MG63 (cell line): ENCODE data around the gene S100A1. TPM values are rescaled to one million over a fixed set of nuclear protein-coding genes. Genes with fewer than 3 reads are reported as not detected.
A peak's percentile ranks its signal among the peaks of the same experiment; 100 is the strongest.
"Not testable (repeated sequence)": the region's sequence is repeated elsewhere in the genome, so short reads cannot be mapped to it uniquely, and the experiment has no call there.

Source experiments
- DNase-seq: peaks from one replicate; pipeline ENCODE4 v3.0.0-alpha.2; 2020
- H3K27me3 ChIP-seq: fragments of 250-450 bp; sonication (Bioruptor Pico); 2 replicates; pipeline ENCODE4 v1.5.1; 2020; ENCODE audit warnings: mild to moderate bottlenecking, moderate library complexity
- H3K36me3 ChIP-seq: fragments of 250-450 bp; sonication (Bioruptor Pico); 2 replicates; pipeline ENCODE4 v1.5.1; 2020; ENCODE audit warnings: mild to moderate bottlenecking, moderate library complexity
- H3K4me3 ChIP-seq: fragments of 250-450 bp; sonication (Bioruptor Pico); 2 replicates; pipeline ENCODE4 v1.5.1; 2020; ENCODE audit warnings: mild to moderate bottlenecking, moderate library complexity
- H3K9me3 ChIP-seq: fragments of 250-450 bp; sonication (Bioruptor Pico); 2 replicates; pipeline ENCODE4 v1.5.1; 2020; ENCODE audit warnings: mild to moderate bottlenecking, moderate library complexity
- total RNA-seq: library from RNA; depleted of rRNA; stranded (reverse); fragments of >200 nt; shearing (Covaris generic); gene quantifications from 2 replicates; pipeline ENCODE4 v1.2.3, GENCODE V29; 2014; ENCODE audit warnings: low replicate concordance

The S100A1 gene
- total RNA-seq, 1 experiment from 2014 or later, result 0.99 TPM

DNA sequence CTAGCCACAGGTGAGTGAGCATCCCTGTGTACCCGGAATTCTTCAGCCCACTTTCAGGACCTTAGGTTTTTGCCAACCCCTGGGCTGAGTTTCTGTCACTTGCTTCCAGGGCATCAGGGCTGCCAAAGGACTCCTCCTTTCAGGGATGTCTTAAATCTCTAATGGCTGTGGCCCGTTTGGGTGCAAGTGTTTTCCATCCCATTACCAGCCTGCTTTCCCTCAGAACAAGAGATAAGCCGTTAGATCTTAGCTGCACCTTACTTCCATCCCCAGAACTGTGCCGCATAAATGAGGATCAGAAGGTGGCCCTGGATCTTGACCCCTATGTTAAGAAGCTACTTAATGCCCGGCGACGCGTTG lies 30.9 kb downstream of the S100A1 start:
- Histone ChIP-seq H3K27me3 (no peaks in the 10 kb centered on the region), H3K9me3 (no peaks in the 10 kb centered on the region), H3K4me3 (peak overlapping the region; percentile 98), H3K36me3 (peaks cover 43% of the 10 kb centered on the region)
- DNase-seq, result no peak

DNA sequence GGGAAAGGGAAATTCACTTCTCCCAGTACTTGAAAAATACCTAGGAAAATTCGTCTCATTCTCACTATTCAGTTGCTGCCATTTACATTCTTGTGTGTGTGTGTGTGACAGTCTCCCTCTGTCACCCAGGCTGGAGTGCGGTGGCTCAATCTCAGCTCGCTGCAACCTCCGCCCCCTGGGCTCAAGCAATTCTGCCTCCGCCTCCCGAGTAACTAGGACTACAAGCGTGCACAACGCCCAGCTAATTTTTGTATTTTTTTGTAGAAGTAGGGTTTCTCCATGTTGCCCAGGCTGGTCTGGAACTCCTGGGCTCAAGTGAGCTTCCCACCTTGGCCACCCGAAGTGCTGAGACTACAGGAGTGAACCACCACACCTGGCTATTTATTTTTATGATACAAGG lies 31.4 kb downstream of the S100A1 start:
- H3K36me3 ChIP-seq, result peaks cover 48% of the 10 kb centered on the region
- peak overlapping the region; percentile 98 for H3K4me3 ChIP-seq
- H3K27me3 ChIP-seq, result no peaks in the 10 kb centered on the region
- DNase-seq, result no peak
- no peaks in the 10 kb centered on the region for H3K9me3 ChIP-seq

DNA sequence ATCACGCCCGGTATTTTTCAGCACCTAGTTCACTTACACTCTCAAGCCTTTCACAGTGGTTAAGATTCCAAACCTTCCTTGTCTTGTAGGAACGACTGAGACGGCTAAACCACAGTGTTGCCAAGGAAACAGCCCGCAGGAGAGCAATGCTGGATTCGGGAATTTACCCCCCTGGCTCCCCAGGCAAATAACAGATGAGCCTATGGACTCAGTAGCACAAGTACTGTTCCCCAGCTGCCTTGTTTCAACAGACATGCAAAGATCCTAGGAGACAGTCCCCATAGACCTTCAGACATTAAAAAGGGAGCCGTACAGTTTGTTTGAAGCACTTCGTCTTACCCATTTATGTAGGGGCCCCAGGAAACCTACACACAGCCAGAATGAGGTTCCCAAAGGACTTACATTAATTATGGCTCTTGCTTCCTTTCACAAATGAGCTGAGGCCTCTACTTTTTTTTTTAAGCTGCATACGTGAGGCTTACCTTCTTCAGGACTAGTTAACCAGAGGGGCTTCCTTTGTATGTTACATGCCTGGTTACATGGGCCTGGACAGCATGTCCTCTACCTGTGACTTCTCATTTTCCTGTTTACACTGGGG lies 33.0 kb downstream of the S100A1 start:
- peaks cover 63% of the 10 kb centered on the region for H3K36me3 ChIP-seq
- DNase-seq, result no peak
- no peak overlapping the region for H3K4me3 ChIP-seq
- H3K9me3 ChIP-seq, result no peaks in the 10 kb centered on the region
- H3K27me3 ChIP-seq, result no peaks in the 10 kb centered on the region

DNA sequence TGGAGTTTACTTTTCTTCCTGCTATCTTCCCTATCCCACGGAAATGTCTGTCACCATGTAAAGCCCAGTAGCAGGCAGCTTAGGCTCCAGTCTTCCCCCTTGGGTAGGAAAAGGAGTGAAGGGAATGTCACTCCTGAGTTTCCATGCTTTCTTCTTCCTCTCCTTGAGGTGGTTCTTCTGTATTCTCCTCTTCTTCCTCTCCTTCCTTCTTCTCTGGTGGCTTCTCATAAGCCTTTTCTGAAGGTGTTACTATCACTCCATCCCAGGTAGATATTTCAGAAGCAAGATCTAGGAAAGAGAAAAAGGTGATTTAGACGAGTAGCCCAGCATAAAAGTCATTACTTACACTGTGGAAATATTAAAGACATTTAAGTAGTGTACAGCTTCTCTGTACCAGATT lies 34.0 kb downstream of the S100A1 start:
- no peak for DNase-seq
- Histone ChIP-seq H3K27me3 (no peaks in the 10 kb centered on the region), H3K4me3 (no peak overlapping the region), H3K36me3 (peaks cover 74% of the 10 kb centered on the region), H3K9me3 (no peaks in the 10 kb centered on the region)

DNA sequence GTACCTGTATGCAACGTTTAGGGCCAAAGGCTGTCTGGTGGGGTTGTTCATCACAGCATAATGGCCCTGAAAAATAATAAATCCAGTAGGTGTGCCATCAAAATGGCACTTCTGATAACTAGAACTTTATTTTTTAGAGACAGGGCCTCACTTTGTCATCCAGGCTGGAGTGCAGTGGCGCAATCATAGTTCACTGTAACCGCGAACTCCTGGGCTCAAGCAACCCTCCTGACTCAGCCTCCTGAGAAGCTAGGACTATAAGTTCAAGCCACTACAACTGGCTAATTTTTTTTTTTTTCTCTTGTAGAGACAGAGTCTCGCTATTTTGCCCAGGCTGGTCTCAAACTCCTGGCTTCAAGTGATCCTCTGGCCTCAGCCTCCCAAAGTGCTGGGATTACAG lies 35.0 kb downstream of the S100A1 start:
- peak; percentile 22 for DNase-seq
- H3K4me3 ChIP-seq, result no peak overlapping the region
- H3K27me3 ChIP-seq, result no peaks in the 10 kb centered on the region
- peaks cover 83% of the 10 kb centered on the region for H3K36me3 ChIP-seq
- H3K9me3 ChIP-seq, result no peaks in the 10 kb centered on the region

DNA sequence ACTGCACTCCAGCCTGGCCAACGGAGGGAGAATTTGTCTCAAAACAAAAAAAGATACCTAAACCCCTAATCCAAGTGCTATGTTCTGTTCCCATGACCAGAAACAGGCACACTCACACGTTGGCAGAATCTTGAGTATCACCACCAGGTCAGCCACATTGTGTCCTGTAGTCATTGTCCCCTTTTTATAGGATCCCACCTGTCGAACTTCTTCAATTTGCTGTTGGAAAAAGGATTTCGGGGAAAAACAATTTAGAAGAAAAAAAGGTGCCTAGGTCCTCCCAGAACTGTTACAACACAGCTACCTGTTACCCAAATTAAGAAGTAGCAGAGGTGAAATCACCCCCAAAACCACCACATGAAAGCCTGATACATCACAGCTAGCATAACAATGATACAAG lies 39.2 kb downstream of the S100A1 start:
- Histone ChIP-seq H3K36me3 (peaks cover 82% of the 10 kb centered on the region), H3K4me3 (no peak overlapping the region), H3K9me3 (no peaks in the 10 kb centered on the region), H3K27me3 (no peaks in the 10 kb centered on the region)
- no peak for DNase-seq

DNA sequence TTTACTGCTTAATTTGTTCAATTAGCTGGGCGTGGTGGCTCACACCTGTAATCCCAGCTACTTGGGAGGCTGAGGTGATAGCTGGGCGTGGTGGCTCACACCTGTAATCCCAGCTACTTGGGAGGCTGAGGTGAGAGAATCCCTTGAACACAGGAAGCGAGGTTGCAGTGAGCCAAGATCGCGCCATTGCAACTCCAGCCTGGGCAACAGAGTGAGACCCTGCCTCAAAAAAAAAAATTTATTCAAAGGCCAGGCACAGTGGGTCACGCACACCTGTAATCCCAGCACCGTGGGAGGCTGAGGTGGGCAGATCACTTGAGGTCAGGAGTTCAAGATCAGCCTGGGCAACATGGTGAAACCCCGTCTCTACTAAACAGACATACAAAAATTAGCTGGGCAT lies 40.4 kb downstream of the S100A1 start:
- not testable (repeated sequence) for H3K9me3 ChIP-seq, H3K4me3 ChIP-seq, H3K27me3 ChIP-seq, DNase-seq
- H3K36me3 ChIP-seq, result peaks cover 70% of the 10 kb centered on the region

DNA sequence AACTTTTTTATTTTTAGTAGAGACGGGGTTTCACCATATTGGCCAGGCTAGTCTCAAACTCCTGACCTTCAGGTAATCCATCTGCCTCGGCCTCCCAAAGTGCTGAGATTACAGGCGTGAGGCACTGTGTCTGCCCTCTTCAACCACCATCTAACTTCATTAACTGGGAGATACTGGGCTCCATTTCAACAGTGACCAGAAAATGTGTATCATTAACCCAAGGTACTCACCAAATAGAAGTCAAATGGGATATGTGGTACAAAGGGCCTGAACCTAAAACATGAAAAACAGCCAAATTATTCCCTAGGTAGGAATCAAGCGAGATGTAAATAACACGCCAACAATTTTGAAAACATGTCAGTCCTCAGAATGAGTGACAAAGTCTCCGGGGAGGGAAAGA lies 41.4 kb downstream of the S100A1 start:
- Histone ChIP-seq H3K36me3 (peaks cover 60% of the 10 kb centered on the region), H3K9me3 (no peaks in the 10 kb centered on the region), H3K4me3 (peak overlapping the region; percentile 80), H3K27me3 (no peaks in the 10 kb centered on the region)
- no peak for DNase-seq

DNA sequence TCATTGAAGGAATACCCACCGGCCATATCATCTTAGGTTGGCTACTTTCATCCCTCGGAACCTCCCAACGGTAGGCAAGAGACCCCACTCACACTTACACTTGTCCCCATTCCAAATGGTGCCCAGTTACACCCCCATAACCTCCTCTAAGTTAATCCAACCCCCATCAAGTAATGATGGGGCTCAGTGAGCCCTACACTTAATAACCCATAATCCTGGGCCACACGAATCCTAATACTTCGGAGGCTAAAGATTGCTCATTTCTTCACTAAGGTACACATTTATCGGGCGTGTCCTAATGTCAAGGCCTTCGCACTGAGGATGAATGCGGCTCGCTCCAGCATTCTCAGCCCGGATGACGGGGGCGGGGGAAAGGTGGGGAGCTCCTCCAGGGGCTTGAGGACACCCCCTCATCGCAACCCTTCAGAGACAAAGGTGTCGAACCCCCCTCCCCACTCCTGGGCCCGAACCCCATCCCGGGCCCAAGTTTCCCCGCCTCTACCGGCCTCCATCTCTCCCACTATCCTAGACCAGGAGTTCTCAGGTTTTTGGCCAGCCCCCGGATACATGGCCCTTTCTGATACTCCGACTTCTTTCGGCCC lies 42.1 kb downstream of the S100A1 start:
- H3K4me3 ChIP-seq, result peak overlapping the region; percentile 80
- no peaks in the 10 kb centered on the region for H3K27me3 ChIP-seq
- DNase-seq, result no peak
- H3K36me3 ChIP-seq, result peaks cover 53% of the 10 kb centered on the region
- H3K9me3 ChIP-seq, result no peaks in the 10 kb centered on the region

DNA sequence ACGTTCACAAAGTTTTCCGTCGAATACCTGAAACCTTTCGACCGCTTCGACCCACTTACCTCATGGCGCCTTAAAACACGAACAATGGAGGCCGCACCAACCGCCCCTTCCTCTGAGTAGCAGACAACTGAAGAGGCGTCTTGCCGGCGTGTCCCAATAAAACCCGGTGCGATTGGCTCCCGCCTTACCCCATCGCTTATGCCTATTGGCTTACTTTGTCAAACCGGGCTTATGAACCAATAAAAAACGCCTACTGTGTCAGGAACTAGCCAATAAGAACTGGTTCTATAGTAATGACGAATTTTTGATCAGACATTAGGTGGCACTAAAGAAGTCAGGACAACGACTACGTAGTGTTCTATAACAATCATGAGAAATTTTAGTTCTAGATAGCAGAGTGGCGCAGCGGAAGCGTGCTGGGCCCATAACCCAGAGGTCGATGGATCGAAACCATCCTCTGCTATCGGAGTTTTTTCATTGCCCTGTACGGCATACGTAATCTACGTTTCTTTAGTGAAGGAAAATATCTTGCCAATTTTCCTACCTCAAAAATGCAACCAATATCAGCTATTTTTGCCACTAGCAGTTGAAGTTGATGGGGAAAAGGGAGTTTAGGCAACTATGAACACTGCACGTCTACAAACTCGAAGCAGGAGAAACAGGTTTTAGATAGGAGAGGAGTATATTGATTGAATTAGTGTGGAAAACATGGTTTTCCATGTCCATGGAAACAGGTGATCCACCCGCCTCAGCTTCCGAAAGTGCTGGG lies 42.8 kb downstream of the S100A1 start, which contains the start of gene ILF2:
Gene ILF2, minus strand, starts transcription at position 135 of the 769 bp plus-strand sequence. Its CDS starts 71 bp downstream, at position 64.
- DNase-seq, result peak; percentile 98

DNA sequence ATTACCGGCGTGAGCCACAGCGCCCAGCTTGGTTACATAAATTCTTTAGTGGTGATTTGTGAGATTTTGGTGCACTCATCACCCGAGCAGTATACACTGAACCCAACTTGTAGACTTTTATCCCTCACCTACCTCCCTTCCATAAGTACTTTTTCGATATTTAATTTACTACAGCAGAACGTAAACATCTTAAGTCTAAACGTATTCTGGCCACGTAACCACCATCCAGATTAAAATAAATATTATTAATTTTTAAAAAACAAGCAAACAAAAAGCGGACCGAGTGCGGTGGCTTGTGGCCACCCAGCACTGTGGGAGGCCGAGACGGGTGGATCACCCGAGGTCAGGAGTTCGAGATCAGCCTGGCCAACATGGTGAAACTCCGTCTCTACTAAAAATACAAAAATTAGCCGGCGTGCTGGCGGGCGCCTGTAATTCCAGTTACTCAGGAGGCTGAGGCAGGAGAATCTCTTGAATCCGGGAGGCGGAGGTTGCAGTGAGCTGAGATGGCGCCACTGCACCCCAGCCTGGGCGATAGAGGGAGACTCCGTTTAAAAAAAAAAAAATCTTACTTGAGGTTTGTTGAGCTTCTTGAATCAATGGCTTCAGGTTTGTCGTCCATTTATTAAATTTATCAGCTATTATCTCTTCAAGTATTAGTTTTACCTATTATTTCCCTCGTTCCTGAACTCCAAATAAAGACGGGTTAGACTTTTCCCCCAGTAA lies 43.6 kb downstream of the S100A1 start:
- not testable (repeated sequence) for H3K9me3 ChIP-seq

More for the DNA sequence above, 42.8 kb downstream of the S100A1 start, which contains the start of gene ILF2:
- peak within 1 kb of the TSS; percentile 80 for H3K4me3 ChIP-seq
- H3K27me3 ChIP-seq, result no peaks in the 10 kb centered on the region
- peaks cover 46% of the 10 kb centered on the region for H3K36me3 ChIP-seq
- no peaks in the 10 kb centered on the region for H3K9me3 ChIP-seq

DNA sequence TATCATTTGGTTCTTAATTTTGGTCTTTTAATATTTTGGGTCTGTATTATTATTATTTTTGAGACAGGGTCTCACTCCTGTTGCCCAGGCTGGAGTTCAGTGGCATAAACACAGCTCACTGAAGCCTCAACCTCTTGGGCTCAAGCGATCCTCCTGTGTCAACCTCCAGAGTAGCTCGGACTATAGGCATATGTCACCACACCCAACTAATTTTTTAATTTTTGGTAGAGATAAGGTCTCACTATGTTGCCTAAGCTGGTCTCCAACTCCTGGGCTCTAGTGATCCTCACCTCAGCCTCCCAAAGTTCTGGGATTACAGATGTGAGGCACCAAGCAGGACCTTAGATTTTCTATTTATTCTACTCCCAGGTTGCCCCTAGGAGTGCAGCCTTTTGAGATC lies 45.3 kb downstream of the S100A1 start:
- no peak overlapping the region for H3K4me3 ChIP-seq
- H3K27me3 ChIP-seq, result peaks cover 4% of the 10 kb centered on the region; the same call in 1 of the 2 replicates
- H3K36me3 ChIP-seq, result peaks cover 21% of the 10 kb centered on the region
- no peaks in the 10 kb centered on the region for H3K9me3 ChIP-seq
- no peak for DNase-seq

More for the DNA sequence above, 43.6 kb downstream of the S100A1 start:
- H3K4me3 ChIP-seq, result peak overlapping the region; percentile 57
- H3K36me3 ChIP-seq, result peaks cover 39% of the 10 kb centered on the region
- H3K27me3 ChIP-seq, result not testable (repeated sequence)
- peak; percentile 82 for DNase-seq

DNA sequence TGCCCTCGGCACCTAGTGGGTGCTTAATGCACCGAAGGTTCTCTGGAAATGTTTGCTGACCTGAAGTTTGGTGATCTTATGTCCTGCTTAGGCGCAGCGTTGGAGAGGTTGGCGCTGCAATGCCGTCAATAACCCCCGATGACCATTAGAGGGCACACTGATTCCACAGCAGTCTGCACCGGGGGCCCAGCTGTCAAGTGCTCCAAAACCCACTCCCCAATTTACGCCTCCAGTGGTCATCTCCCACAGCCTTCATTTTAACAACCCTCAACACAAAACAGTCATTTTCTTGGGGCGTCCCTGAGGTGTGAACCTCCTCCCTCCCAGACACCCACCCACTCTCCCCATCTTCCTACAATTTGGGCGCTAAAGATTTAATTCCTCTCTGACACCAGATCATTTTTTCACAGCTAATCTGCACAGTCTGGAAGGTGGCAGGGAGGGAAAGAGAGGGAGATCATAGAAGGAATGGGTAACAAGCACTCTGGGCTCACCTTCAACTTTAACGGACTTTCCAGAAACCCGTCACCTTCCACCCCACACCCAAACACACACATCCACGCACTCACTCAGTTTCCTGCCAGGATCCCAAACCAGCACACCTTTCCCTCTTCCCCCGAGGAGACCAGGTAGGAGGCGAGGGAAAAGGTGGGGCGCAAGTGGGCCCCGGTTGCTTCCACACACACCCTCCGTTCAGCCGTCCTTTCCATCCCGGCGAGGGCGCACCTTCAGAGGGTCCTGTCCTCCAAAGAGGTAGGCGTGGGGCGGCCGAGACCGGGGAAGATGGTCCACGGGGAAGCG lies 49.7 kb downstream of the S100A1 start:
- H3K27me3 ChIP-seq, result peaks cover 21% of the 10 kb centered on the region

DNA sequence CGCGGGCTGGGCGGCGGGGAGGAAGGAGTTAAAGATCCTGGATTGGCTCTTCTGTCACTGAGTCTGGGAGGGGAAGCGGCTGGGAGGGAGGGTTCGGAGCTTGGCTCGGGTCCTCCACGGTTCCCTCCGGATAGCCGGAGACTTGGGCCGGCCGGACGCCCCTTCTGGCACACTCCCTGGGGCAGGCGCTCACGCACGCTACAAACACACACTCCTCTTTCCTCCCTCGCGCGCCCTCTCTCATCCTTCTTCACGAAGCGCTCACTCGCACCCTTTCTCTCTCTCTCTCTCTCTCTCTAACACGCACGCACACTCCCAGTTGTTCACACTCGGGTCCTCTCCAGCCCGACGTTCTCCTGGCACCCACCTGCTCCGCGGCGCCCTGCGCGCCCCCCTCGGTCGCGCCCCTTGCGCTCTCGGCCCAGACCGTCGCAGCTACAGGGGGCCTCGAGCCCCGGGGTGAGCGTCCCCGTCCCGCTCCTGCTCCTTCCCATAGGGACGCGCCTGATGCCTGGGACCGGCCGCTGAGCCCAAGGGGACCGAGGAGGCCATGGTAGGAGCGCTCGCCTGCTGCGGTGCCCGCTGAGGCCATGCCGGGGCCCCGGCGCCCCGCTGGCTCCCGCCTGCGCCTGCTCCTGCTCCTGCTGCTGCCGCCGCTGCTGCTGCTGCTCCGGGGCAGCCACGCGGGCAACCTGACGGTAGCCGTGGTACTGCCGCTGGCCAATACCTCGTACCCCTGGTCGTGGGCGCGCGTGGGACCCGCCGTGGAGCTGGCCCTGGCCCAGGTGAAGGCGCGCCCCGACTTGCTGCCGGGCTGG lies 50.5 kb downstream of the S100A1 start, which contains the start of gene NPR1:
Gene NPR1, plus strand, starts transcription at position 170 of the 818 bp plus-strand sequence. Its CDS starts 421 bp downstream, at position 591.
- DNase-seq, result peak; percentile 66
- peaks cover 21% of the 10 kb centered on the region for H3K27me3 ChIP-seq
- H3K4me3 ChIP-seq, result peak within 1 kb of the TSS; percentile 39
- no peaks in the 10 kb centered on the region for H3K36me3 ChIP-seq
- H3K9me3 ChIP-seq, result no peaks in the 10 kb centered on the region

More for the DNA sequence above, 49.7 kb downstream of the S100A1 start:
- no peaks in the 10 kb centered on the region for H3K36me3 ChIP-seq
- no peaks in the 10 kb centered on the region for H3K9me3 ChIP-seq
- peak overlapping the region; percentile 39 for H3K4me3 ChIP-seq
- DNase-seq, result peak; percentile 40

DNA sequence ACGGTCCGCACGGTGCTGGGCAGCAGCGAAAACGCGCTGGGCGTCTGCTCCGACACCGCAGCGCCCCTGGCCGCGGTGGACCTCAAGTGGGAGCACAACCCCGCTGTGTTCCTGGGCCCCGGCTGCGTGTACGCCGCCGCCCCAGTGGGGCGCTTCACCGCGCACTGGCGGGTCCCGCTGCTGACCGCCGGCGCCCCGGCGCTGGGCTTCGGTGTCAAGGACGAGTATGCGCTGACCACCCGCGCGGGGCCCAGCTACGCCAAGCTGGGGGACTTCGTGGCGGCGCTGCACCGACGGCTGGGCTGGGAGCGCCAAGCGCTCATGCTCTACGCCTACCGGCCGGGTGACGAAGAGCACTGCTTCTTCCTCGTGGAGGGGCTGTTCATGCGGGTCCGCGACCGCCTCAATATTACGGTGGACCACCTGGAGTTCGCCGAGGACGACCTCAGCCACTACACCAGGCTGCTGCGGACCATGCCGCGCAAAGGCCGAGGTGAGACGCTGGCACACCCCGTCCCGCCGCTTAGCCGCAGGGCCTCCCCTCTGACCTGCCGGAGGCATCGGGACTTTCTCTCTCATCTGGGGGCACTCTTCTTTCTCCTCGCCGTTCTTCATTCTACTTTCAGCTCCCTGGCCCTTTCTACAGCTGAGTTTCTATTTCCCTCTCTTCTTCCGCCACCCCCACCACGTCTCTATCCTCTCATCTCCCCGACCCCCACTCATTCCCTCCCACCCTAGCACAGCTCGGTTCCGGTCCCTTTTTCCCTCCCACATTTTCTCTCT lies 51.3 kb downstream of the S100A1 start:
- DNase-seq, result no peak
- Histone ChIP-seq H3K36me3 (no peaks in the 10 kb centered on the region), H3K27me3 (peaks cover 21% of the 10 kb centered on the region), H3K9me3 (no peaks in the 10 kb centered on the region), H3K4me3 (peak overlapping the region; percentile 39)
